ENCODE results near the gene SKAP1.
"Not testable (repeated sequence)": the region's sequence is repeated elsewhere in the genome, so short reads cannot be mapped to it uniquely, and the experiment has no call there.

Gene SKAP1

GRCh38 chr17:48363161-48363560 lies 66.9 kb downstream of the SKAP1 start:
- DNase-seq = no peak

- not testable (repeated sequence) for DNase-seq
These were observed 69.0 kb downstream of the SKAP1 start for GRCh38 chr17:48360861-48361633.

- DNase-seq = no peak
These were observed 72.0 kb downstream of the SKAP1 start for GRCh38 chr17:48357779-48358602.

- DNase-seq = no peak
These were observed 73.1 kb downstream of the SKAP1 start for GRCh38 chr17:48356866-48357265.

DNA sequence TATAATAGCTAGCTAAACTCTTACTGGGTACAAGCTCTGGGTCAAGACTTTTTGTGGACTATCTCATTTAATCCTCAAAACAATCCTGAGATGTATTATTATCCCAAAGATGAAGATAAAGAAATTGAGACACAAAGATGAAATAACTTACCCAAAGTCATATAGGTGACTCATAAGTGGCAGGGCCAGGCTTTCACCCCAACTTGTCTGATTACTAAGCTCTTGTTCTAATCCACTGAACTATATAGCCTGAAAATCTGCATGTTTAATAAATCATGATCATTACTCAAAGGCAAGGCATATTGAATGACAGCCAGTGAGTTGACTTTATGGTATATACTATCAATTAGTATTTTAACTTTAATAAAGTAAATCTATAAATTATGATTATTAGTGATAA lies 77.4 kb downstream of the SKAP1 start:
- no peak for DNase-seq

GRCh38 chr17:48351911-48352332 lies 78.1 kb downstream of the SKAP1 start:
- DNase-seq = no peak

DNA sequence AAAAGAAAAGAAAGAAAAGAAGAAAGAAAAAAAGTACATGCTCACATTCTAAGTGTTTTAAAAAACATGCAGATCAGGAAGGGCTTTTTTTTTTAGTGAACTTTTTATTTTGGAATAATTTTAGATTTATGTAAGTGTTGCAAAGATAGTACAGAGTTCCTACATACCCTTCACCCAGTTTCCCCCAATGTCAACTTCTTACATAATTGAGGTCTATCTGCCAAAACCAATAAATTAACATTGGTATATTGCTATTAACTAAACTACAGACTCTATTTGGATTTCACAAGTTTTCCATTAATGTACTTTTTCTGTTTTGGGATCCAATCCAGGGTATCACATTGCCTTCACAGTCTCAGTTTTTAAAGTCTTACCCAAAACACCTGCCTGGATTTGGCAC lies 81.7 kb downstream of the SKAP1 start:
- no peak for DNase-seq

DNA sequence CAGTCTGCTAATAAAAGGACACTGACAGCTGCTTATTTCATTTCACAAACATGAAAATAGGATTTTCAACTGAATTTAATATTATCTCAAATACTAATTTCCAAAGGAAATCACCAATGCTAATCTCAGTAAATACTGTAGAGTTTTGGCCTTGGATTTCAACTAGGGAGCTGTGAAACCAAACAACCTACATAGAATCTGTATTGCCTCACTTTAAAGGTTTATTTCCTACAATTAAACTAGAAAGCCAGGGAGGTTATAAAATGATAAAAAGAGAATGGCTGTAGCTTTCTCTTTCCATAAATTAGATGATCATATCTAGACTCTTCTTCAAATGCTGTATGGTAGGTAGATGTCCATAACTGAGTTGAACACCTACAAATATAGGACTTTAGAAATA lies 82.8 kb downstream of the SKAP1 start:
- DNase-seq = no peak

DNA sequence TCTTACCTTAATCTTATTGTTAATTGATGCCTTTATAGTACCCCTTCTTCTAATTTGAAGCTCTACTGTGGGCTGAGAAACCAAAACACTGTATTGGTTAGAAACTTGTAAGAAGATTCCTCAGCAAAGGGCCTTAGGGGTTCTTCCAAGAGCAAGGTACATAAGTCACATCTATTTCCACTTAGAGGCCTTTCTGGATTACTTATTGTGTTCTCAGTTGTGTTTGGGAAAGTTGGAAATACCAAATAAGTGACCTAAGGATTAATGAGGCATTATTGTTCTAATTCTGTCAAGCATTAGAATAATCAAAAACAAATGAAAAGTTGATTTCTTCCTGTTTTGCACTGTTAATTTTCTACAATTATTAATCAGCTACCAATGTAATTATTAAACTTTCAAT lies 85.8 kb downstream of the SKAP1 start:
- DNase-seq = no peak

GRCh38 chr17:48340916-48341315 lies 89.1 kb downstream of the SKAP1 start:
- no peak for DNase-seq

- no peak for DNase-seq
These were observed 91.3 kb downstream of the SKAP1 start for GRCh38 chr17:48338720-48339119.

GRCh38 chr17:48337903-48338302 lies 92.1 kb downstream of the SKAP1 start:
- not testable (repeated sequence) for DNase-seq

DNA sequence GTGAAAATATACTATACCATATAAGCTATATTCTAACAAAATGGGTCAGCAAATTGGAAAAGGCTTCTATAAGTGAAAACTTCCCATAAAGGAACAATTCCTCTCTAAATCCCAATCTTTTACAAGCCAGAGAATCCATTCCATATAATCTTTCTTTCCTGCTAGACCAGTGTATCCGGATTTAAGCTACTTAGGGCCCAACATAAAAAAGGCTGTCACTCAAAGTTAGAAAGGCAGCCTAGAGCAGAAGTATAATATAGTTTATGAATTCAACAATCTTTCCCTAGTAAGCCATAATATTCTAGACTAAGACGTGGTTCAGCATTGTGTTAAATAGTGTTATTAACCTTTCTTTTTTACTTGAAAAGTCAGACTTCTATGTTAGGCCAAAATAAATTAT lies 93.0 kb downstream of the SKAP1 start:
- DNase-seq = no peak

DNA sequence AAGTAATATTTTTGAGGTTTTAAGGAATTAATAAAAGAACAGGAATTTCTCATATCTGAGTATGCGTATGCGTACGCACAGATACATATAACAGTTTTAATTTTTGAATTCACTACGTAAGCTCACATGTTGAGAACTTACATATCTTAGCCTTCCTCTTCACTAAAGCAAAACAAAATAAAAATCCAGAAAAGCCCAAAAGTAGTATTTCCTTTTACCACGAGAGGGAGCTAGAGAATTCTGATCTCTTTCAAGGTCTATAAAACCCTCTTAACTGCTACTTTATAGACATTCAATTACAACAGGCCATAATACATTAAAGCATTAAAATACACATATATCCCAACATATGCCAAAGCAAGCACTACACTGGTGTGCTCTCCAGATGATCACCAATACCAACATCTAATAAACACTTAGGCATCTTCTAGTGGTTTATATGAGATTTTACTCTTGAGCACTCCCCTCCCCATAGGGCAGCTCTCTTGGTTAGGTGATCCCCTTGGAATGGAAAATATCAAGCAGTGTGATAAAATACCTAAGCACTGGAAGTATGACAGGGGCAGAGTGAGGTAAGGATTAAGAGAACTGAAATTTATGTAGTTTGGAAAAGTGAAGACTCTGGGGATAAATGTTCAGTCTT lies 94.0 kb downstream of the SKAP1 start:
- DNase-seq = no peak

GRCh38 chr17:48335146-48335784 lies 94.7 kb downstream of the SKAP1 start:
- DNase-seq = no peak

- DNase-seq = no peak
These were observed 96.9 kb downstream of the SKAP1 start for GRCh38 chr17:48333034-48333530.

- no peak for DNase-seq
These were observed 99.1 kb downstream of the SKAP1 start for GRCh38 chr17:48330887-48331286.

GRCh38 chr17:48330421-48330820 lies 99.6 kb downstream of the SKAP1 start:
- no peak for DNase-seq

DNA sequence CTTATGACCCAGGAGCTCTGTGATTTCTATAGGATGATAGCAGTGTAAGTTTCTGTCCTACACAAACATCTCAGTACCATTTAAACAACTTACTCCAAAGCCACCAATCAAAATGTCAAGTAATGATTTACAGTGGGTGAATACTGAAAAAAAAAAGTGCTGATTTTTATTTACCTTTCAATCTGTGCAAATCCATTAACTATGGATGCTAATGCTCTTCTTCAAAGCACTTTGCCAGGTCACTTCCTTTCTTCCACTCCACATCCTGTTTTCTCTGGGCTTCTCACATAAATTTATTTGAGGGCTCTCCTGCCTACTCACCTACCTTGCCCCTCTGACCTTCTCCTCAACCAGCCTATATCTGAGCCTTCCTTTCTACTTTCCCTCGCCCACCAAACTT lies 101.6 kb downstream of the SKAP1 start:
- DNase-seq = no peak

GRCh38 chr17:48326310-48326709 lies 103.7 kb downstream of the SKAP1 start:
- DNase-seq = no peak

- no peak for DNase-seq
These were observed 108.0 kb downstream of the SKAP1 start for GRCh38 chr17:48322060-48322459.

- no peak for DNase-seq
These were observed 112.3 kb downstream of the SKAP1 start for GRCh38 chr17:48317732-48318131.

- no peak for DNase-seq
These were observed 115.3 kb downstream of the SKAP1 start for GRCh38 chr17:48314716-48315115.
